Measurements from ENCODE around the gene CIRBP. TPM values are rescaled to one million over a fixed set of nuclear protein-coding genes. Genes with fewer than 3 reads are reported as not detected.
A peak's percentile ranks its signal among the peaks of the same experiment; 100 is the strongest.

The CIRBP gene
- total and polyA plus RNA-seq, 2 experiments from 2014 or later, result 202 to 361 TPM

GRCh38 chr19:1310853-1311180 lies 41.7 kb downstream of the CIRBP start:
- no peaks in the 10 kb centered on the region for H3K9me2 ChIP-seq (replicated peaks; ENCODE audit: insufficient read depth)
- H3K27me3 ChIP-seq, result no peaks in the 10 kb centered on the region
- no peak overlapping the region for H3K4me2 ChIP-seq
- no peaks in the 10 kb centered on the region for H3K36me3 ChIP-seq (replicated peaks; ENCODE audit: insufficient read depth, low read depth)
- H3K9me3 ChIP-seq (ENCODE audit: low read depth), result no peaks in the 10 kb centered on the region
- H2AFZ ChIP-seq, result no peak overlapping the region
- no peaks in the 10 kb centered on the region for H3K79me2 ChIP-seq
- TF ChIP-seq, protein P1, sequence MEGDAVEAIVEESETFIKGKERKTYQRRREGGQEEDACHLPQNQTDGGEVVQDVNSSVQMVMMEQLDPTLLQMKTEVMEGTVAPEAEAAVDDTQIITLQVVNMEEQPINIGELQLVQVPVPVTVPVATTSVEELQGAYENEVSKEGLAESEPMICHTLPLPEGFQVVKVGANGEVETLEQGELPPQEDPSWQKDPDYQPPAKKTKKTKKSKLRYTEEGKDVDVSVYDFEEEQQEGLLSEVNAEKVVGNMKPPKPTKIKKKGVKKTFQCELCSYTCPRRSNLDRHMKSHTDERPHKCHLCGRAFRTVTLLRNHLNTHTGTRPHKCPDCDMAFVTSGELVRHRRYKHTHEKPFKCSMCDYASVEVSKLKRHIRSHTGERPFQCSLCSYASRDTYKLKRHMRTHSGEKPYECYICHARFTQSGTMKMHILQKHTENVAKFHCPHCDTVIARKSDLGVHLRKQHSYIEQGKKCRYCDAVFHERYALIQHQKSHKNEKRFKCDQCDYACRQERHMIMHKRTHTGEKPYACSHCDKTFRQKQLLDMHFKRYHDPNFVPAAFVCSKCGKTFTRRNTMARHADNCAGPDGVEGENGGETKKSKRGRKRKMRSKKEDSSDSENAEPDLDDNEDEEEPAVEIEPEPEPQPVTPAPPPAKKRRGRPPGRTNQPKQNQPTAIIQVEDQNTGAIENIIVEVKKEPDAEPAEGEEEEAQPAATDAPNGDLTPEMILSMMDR (IDR thresholded peaks at IDR 0.05; ENCODE audit: poor library complexity), result no peak
- TF ChIP-seq EZH2phosphoT487 (IDR thresholded peaks at IDR 0.05; ENCODE audit: low read depth, severe bottlenecking, unreplicated experiment), result no peak
- TF ChIP-seq EZH2 (IDR thresholded peaks at IDR 0.05; ENCODE audit: borderline replicate concordance), result no peak
- WGBS (ENCODE audit: low lambda C conversion rate, missing lambda C conversion rate), result 84% methylated on average over 14 of the region's 18 CpGs
- H3K4me1 ChIP-seq (ENCODE audit: insufficient read depth), result peaks cover 13% of the 10 kb centered on the region
- DNase-seq (ENCODE audit: low spot score), result no peak
- no peak overlapping the region for H3K27ac ChIP-seq
- no peak overlapping the region for H3K4me3 ChIP-seq
- H4K20me1 ChIP-seq (ENCODE audit: insufficient read depth, poor library complexity, severe bottlenecking), result no peaks in the 10 kb centered on the region

- TF ChIP-seq EZH2 (IDR thresholded peaks at IDR 0.05; ENCODE audit: borderline replicate concordance) (no peak), EZH2phosphoT487 (IDR thresholded peaks at IDR 0.05; ENCODE audit: low read depth, severe bottlenecking, unreplicated experiment) (no peak)
- TF ChIP-seq, protein P1 (IDR thresholded peaks at IDR 0.05; ENCODE audit: poor library complexity), result no peak
- H3K27me3 ChIP-seq, result peaks cover 8% of the 10 kb centered on the region
- H3K9me2 ChIP-seq (replicated peaks; ENCODE audit: insufficient read depth), result no peaks in the 10 kb centered on the region
- H3K4me2 ChIP-seq, result no peak overlapping the region
- no peaks in the 10 kb centered on the region for H3K36me3 ChIP-seq (replicated peaks; ENCODE audit: insufficient read depth, low read depth)
- no peak overlapping the region for H2AFZ ChIP-seq
- H3K27ac ChIP-seq, result no peak overlapping the region
- peaks cover 13% of the 10 kb centered on the region for H3K4me1 ChIP-seq (ENCODE audit: insufficient read depth)
- H3K79me2 ChIP-seq, result no peaks in the 10 kb centered on the region
- H4K20me1 ChIP-seq (ENCODE audit: insufficient read depth, poor library complexity, severe bottlenecking), result no peaks in the 10 kb centered on the region
- WGBS (ENCODE audit: low lambda C conversion rate, missing lambda C conversion rate), result 82% methylated on average over 21 of the region's 21 CpGs
- H3K9me3 ChIP-seq (ENCODE audit: low read depth), result no peaks in the 10 kb centered on the region
- no peak for DNase-seq (ENCODE audit: low spot score)
- H3K4me3 ChIP-seq, result no peak overlapping the region
These were observed 42.5 kb downstream of the CIRBP start for GRCh38 chr19:1311543-1312091.

DNA sequence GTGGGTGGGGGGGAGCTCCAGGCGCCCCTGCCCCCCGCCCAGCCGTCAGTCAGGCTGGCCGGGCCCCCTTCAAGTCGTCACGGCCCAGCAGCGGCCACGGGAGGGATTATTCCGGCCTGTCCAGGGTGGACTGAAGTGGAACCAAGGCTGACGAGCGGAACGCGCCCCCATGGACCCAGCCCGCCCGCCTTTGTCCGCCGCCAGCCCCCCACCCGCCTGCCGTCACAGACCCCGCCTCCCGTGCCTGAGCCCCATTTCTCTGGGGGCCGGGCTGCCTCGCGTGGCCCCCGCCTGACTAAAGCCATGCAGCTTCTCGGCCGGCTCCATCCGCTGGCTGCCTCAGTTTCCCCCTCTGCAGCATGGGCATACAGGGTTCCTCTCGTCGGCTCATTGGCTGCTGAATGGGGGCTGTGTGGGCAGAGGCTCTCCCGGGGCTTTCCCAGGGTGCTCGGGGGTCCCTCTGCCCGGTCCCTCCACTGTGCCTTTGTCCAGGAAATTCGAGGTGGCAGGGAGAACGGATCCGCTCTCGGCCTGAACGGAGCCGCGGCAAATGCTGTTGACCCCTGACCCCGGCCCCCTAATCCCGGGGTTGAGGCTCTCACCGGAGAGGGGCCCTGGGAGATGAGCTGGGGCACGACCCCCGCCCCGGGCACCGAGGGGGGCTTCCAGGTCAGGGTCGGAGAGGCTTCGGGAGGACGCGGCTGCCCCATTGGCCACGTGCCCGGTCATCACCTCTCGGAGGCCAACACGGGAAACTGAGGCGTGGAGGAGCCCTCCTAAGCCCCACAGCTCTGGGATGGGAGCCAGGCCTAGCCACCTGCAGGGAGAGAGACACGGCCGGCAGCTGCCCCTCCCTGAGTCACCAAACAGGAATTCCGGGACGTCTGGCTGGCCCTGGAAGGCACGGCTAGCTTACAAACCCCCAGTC lies 43.9 kb downstream of the CIRBP start:
- 83% methylated on average over 38 of the region's 61 CpGs for WGBS (ENCODE audit: low lambda C conversion rate, missing lambda C conversion rate)
- TF ChIP-seq, protein P1 (IDR thresholded peaks at IDR 0.05; ENCODE audit: poor library complexity), result no peak
- no peak for TF ChIP-seq EZH2 (IDR thresholded peaks at IDR 0.05; ENCODE audit: borderline replicate concordance)
- no peak for TF ChIP-seq EZH2phosphoT487 (IDR thresholded peaks at IDR 0.05; ENCODE audit: low read depth, severe bottlenecking, unreplicated experiment)
- Histone ChIP-seq H3K36me3 (replicated peaks; ENCODE audit: insufficient read depth, low read depth) (no peaks in the 10 kb centered on the region), H2AFZ (no peak overlapping the region), H3K27ac (no peak overlapping the region), H3K79me2 (no peaks in the 10 kb centered on the region), H3K4me2 (no peak overlapping the region), H3K4me3 (no peak overlapping the region), H3K9me2 (replicated peaks; ENCODE audit: insufficient read depth) (no peaks in the 10 kb centered on the region), H3K4me1 (ENCODE audit: insufficient read depth) (peaks cover 13% of the 10 kb centered on the region), H3K9me3 (ENCODE audit: low read depth) (no peaks in the 10 kb centered on the region), H3K27me3 (peaks cover 8% of the 10 kb centered on the region), H4K20me1 (ENCODE audit: insufficient read depth, poor library complexity, severe bottlenecking) (no peaks in the 10 kb centered on the region)
- DNase-seq (ENCODE audit: low spot score), result peak; percentile 58
